Measurements from ENCODE around the gene RNF10. TPM values are rescaled to one million over a fixed set of nuclear protein-coding genes. Genes with fewer than 3 reads are reported as not detected.

The RNF10 gene
- total and polyA plus RNA-seq, 9 of the 15 experiments (the other 6 are each of a cell fraction or from before 2014, with no cell fraction given): 43.0 to 139 (median 80.1) TPM

- TF ChIP-seq E2F8 (IDR thresholded peaks at IDR 0.05; ENCODE audit: low read depth, partially characterized antibody): no peak
- TF ChIP-seq ZFP30 (CRISPR knock-in tag; IDR thresholded peaks at IDR 0.05; ENCODE audit: borderline replicate concordance): no peak
- no peak; the same call in 1 of the 2 replicates for TF ChIP-seq RNF2 (IDR thresholded peaks at IDR 0.05)
- no peak for TF ChIP-seq ZNF184 (CRISPR knock-in tag; IDR thresholded peaks at IDR 0.05)
- no peak; the same call in 1 of the 2 replicates for TF ChIP-seq MEF2D (tag; conservative IDR thresholded peaks at IDR 0.05; ENCODE audit: low read depth)
- TF ChIP-seq EWSR1 (IDR thresholded peaks at IDR 0.05; ENCODE audit: borderline replicate concordance, low read depth, partially characterized antibody): no peak
- TF ChIP-seq PHTF2 (CRISPR knock-in tag; IDR thresholded peaks at IDR 0.05): no peak
- TF ChIP-seq ETS2 (tag; IDR thresholded peaks at IDR 0.05; ENCODE audit: borderline replicate concordance, poor library complexity, severe bottlenecking): no peak
- TF ChIP-seq, protein P1, sequence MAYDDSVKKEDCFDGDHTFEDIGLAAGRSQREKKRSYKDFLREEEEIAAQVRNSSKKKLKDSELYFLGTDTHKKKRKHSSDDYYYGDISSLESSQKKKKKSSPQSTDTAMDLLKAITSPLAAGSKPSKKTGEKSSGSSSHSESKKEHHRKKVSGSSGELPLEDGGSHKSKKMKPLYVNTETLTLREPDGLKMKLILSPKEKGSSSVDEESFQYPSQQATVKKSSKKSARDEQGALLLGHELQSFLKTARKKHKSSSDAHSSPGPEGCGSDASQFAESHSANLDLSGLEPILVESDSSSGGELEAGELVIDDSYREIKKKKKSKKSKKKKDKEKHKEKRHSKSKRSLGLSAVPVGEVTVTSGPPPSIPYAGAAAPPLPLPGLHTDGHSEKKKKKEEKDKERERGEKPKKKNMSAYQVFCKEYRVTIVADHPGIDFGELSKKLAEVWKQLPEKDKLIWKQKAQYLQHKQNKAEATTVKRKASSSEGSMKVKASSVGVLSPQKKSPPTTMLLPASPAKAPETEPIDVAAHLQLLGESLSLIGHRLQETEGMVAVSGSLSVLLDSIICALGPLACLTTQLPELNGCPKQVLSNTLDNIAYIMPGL (CRISPR knock-in tag; IDR thresholded peaks at IDR 0.05): no peak
- no peak for TF ChIP-seq FOXJ3 (CRISPR knock-in tag; IDR thresholded peaks at IDR 0.05)
- no peak; the same call in 1 of the 2 replicates for TF ChIP-seq ZBTB5 (IDR thresholded peaks at IDR 0.05)
- 0 out of 2 replicates have a peak, but pooled peaks have one; percentile 66 for TF ChIP-seq ZSCAN32 (CRISPR knock-in tag; IDR thresholded peaks at IDR 0.05)
- TF ChIP-seq SREBF1 (IDR thresholded peaks at IDR 0.05; ENCODE audit: borderline replicate concordance, low read depth, low read length): no peak
- no peak for TF ChIP-seq SRF (CRISPR knock-in tag; IDR thresholded peaks at IDR 0.05)
- no peak for TF ChIP-seq OTX1 (CRISPR knock-in tag; IDR thresholded peaks at IDR 0.05)
- TF ChIP-seq, protein P2, sequence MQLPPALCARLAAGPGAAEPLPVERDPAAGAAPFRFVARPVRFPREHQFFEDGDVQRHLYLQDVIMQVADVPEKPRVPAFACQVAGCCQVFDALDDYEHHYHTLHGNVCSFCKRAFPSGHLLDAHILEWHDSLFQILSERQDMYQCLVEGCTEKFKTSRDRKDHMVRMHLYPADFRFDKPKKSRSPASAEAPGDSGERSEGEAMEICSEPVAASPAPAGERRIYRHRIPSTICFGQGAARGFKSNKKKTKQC (CRISPR knock-in tag; IDR thresholded peaks at IDR 0.05): peak; percentile 54; the same call in 1 of the 2 replicates
- TF ChIP-seq PHB2 (IDR thresholded peaks at IDR 0.05; ENCODE audit: low read depth): no peak
- TF ChIP-seq FUS (optimal IDR thresholded peaks at IDR 0.05; ENCODE audit: low read depth, low read length): no peak
- no peak for TF ChIP-seq ZNF24 (IDR thresholded peaks at IDR 0.05)
- TF ChIP-seq POLR3G (IDR thresholded peaks at IDR 0.05; ENCODE audit: extremely low read depth, insufficient read length, insufficient replicate concordance): no peak
- no peak for TF ChIP-seq CHD1 (IDR thresholded peaks at IDR 0.05; ENCODE audit: low read length)
- TF ChIP-seq POLR2A (conservative IDR thresholded peaks at IDR 0.05): peak; percentile 98
These were observed 5.2 kb upstream of the RNF10 start, which contains the start of gene COQ5 (continued) for GRCh38 chr12:120528861-120529525.

Data from K562 (cell line).